Measurements from ENCODE around the gene FYB2.
A peak's percentile ranks its signal among the peaks of the same experiment; 100 is the strongest.

The FYB2 gene

DNA sequence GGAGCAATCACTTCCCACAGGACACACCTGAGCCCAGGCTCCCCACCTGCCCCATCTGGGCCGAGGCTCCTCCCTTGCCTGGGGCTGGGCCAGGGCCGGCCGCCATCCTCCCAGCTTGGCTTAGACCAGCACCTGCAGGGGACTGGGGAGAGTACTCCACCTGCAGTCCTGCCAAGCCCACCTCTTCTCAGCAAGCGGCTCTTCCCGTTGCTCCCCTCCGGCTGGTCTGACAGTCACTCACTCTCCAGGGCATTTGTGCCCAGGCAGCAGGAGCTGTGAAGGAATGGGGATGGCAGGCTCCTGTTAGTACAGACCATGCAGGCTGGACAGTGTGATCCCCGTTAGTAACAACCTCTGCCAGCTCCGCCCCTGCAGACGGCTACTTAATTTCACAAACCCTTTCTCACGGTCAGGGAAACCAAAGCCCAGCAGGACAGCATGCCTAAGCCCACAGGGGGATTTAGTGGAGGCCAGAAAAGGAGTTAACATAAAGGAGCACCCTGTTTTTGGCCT lies at the start of gene FYB2:
Gene FYB2, minus strand, starts transcription at position 18 of the 513 bp plus-strand sequence. CDS start 114 bp downstream, outside the sequence.
- TF ChIP-seq, protein P1, sequence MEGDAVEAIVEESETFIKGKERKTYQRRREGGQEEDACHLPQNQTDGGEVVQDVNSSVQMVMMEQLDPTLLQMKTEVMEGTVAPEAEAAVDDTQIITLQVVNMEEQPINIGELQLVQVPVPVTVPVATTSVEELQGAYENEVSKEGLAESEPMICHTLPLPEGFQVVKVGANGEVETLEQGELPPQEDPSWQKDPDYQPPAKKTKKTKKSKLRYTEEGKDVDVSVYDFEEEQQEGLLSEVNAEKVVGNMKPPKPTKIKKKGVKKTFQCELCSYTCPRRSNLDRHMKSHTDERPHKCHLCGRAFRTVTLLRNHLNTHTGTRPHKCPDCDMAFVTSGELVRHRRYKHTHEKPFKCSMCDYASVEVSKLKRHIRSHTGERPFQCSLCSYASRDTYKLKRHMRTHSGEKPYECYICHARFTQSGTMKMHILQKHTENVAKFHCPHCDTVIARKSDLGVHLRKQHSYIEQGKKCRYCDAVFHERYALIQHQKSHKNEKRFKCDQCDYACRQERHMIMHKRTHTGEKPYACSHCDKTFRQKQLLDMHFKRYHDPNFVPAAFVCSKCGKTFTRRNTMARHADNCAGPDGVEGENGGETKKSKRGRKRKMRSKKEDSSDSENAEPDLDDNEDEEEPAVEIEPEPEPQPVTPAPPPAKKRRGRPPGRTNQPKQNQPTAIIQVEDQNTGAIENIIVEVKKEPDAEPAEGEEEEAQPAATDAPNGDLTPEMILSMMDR (conservative IDR thresholded peaks at IDR 0.05; ENCODE audit: control insufficient read depth, insufficient read depth, low read depth, low read length): no peak
- H3K4me3 ChIP-seq (ENCODE audit: control insufficient read depth, low read depth, low read length): no peak within 1 kb of the TSS
- no peak for DNase-seq (ENCODE audit: low read depth)

DNA sequence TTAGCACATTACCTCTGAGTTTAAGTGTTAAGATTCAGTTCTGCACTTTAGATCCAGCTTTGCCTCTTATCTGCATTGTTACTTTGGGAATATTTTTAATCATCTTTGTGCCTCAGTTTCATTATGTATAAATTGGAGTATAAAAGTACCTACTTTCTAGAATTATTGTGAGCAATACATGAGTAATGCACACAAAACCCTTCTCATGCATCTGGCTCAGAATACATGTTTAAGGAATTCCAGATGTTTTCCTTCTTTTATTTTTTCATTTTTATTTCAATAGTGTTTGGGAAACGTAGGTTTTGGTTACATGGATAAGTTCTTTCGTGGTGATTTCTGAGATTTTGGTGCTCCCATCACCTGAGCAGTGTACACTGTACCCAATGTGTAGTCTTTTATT lies 49.6 kb upstream of the FYB2 start:
- TF ChIP-seq, protein P1 (conservative IDR thresholded peaks at IDR 0.05; ENCODE audit: control insufficient read depth, insufficient read depth, low read depth, low read length): no peak
- DNase-seq (ENCODE audit: low read depth): peak; percentile 72
- no peak overlapping the region for H3K4me3 ChIP-seq (ENCODE audit: control insufficient read depth, low read depth, low read length)

DNA sequence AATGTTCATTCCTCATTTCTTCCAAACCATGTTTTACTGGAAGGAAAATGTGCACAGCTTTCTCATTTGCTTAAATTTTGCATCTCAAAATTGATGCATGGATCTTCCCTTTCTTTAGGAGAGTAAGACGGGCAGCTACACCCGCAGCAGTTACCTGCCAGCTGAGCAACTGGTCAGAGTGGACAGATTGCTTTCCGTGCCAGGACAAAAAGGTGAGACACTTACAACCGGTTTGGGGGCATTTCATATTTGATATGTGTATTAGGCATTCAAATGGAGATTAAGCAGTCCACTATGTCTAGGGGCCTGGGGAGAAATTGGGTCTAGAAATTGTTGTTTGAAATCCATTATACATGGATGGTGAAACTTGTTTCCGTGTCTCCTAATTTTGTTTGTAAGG lies 48.3 kb upstream of the FYB2 start:
- no peak overlapping the region for H3K4me3 ChIP-seq (ENCODE audit: control insufficient read depth, low read depth, low read length)
- TF ChIP-seq, protein P1 (conservative IDR thresholded peaks at IDR 0.05; ENCODE audit: control insufficient read depth, insufficient read depth, low read depth, low read length): no peak
- DNase-seq (ENCODE audit: low read depth): no peak

GRCh38 chr1:56866656-56867055 lies 47.5 kb upstream of the FYB2 start:
- DNase-seq (ENCODE audit: low read depth): peak; percentile 85
- TF ChIP-seq, protein P1 (conservative IDR thresholded peaks at IDR 0.05; ENCODE audit: control insufficient read depth, insufficient read depth, low read depth, low read length): no peak
- H3K4me3 ChIP-seq (ENCODE audit: control insufficient read depth, low read depth, low read length): no peak overlapping the region

GRCh38 chr1:56864430-56864829 lies 45.2 kb upstream of the FYB2 start:
- TF ChIP-seq, protein P1 (conservative IDR thresholded peaks at IDR 0.05; ENCODE audit: control insufficient read depth, insufficient read depth, low read depth, low read length): no peak
- DNase-seq (ENCODE audit: low read depth): peak; percentile 25

GRCh38 chr1:56863265-56863992 lies 44.2 kb upstream of the FYB2 start:
- H3K4me3 ChIP-seq (ENCODE audit: control insufficient read depth, low read depth, low read length): no peak overlapping the region
- DNase-seq (ENCODE audit: low read depth): no peak
- TF ChIP-seq, protein P1 (conservative IDR thresholded peaks at IDR 0.05; ENCODE audit: control insufficient read depth, insufficient read depth, low read depth, low read length): no peak

More at GRCh38 chr1:56864430-56864829, 45.2 kb upstream of the FYB2 start:
- H3K4me3 ChIP-seq (ENCODE audit: control insufficient read depth, low read depth, low read length): no peak overlapping the region

All from fibroblast of mammary gland (primary cell).